H1 (cell line): ENCODE results near the gene CAMK2A. TPM values are rescaled to one million over a fixed set of nuclear protein-coding genes. Genes with fewer than 3 reads are reported as not detected.

Experiments
- CTCF ChIA-PET: fragments of 300-600 bp; sonication (Branson Sonifier 250); formaldehyde crosslinking; loops from one replicate; lab custom pipeline; 2021; ENCODE audit not compliant: partially characterized antibody; lab: Charles Lee
- POLR2A ChIA-PET: fragments of 300-600 bp; sonication (Branson Sonifier 250); formaldehyde crosslinking; loops from one replicate; lab custom pipeline; 2021; ENCODE audit warnings: inconsistent platforms; ENCODE audit not compliant: partially characterized antibody; lab: Charles Lee
- DNase-seq, 2 experiments: peaks; one replicate each; pipeline versions ENCODE4 v3.0.0 to v3.0.0-alpha.2; 2010 to 2022; ENCODE audit warnings: low spot score in 2 of 2, low read depth in 1 of 2, mixed read lengths in 1 of 2
- FAIRE-seq: peaks from 2 replicates; lab custom pipeline; 2011; peaks lifted over from hg19 to GRCh38; lab: Jason Lieb, UNC
- H2AFZ ChIP-seq: 2 replicates; pipeline ENCODE4 v1.8.1; 2012; ENCODE audit warnings: low read length, inconsistent platforms
- H2AK5ac ChIP-seq: 2 replicates; pipeline ENCODE4 v1.6.1; 2013; ENCODE audit warnings: low read depth, low read length
- H2BK120ac ChIP-seq: replicated peaks from 2 replicates; pipeline ENCODE3; 2013; ENCODE audit warnings: low read depth, low read length, inconsistent platforms
- H2BK12ac ChIP-seq: 2 replicates; pipeline ENCODE4 v1.6.1; 2013; ENCODE audit warnings: low read depth, low read length
- H2BK15ac ChIP-seq: 2 replicates; pipeline ENCODE4 v1.6.1; 2013; ENCODE audit warnings: low read length
- H2BK20ac ChIP-seq: 2 replicates; pipeline ENCODE4 v1.6.1; 2013; ENCODE audit warnings: low read length
- H2BK5ac ChIP-seq: 2 replicates; pipeline ENCODE4 v1.6.1; 2013; ENCODE audit warnings: low read depth, low read length
- H3K14ac ChIP-seq: 2 replicates; pipeline ENCODE4 v1.6.1; 2013; ENCODE audit warnings: inconsistent platforms; ENCODE audit not compliant: insufficient read length
- H3K18ac ChIP-seq: 2 replicates; pipeline ENCODE4 v1.6.1; 2013; ENCODE audit warnings: low read length; ENCODE audit errors: extremely low read depth
- H3K23ac ChIP-seq: 2 replicates; pipeline ENCODE4 v1.6.1; 2013; ENCODE audit warnings: inconsistent platforms; ENCODE audit not compliant: insufficient read length
- H3K23me2 ChIP-seq: 2 replicates; pipeline ENCODE4 v1.6.1; 2013; ENCODE audit warnings: low read depth, low read length
- H3K27ac ChIP-seq: 2 replicates; pipeline ENCODE4 v1.6.1; 2011; ENCODE audit warnings: low read depth, low read length, inconsistent platforms
- H3K27me3 ChIP-seq, 4 experiments: replicated peaks in 1 of 4; 1 replicate in 1 of 4; 2 replicates in 3 of 4; pipeline versions ENCODE4 v1.6.1 to v1.8.1; 2011 to 2013; ENCODE audit warnings: low read length in 3 of 4, mild to moderate bottlenecking in 3 of 4, inconsistent platforms in 2 of 4, mixed read lengths in 2 of 4, moderate library complexity in 1 of 4; ENCODE audit not compliant: control insufficient read depth in 3 of 4, insufficient read depth in 3 of 4; ENCODE audit errors: extremely low read depth in 1 of 4
- H3K36me3 ChIP-seq, 4 experiments: 2 replicates each; pipeline versions ENCODE4 v1.6.1 to v1.8.1; 2011 to 2013; ENCODE audit warnings: mild to moderate bottlenecking in 4 of 4, low read length in 3 of 4, moderate library complexity in 2 of 4, control low read depth in 1 of 4, inconsistent platforms in 1 of 4; ENCODE audit not compliant: insufficient read depth in 4 of 4, control insufficient read depth in 2 of 4
- H3K4ac ChIP-seq: replicated peaks from 2 replicates; pipeline ENCODE3; 2013; ENCODE audit warnings: low read length, low read depth, mixed read lengths, inconsistent platforms; ENCODE audit not compliant: insufficient read length
- H3K4me1 ChIP-seq, 4 experiments: replicated peaks in 1 of 4; 1 replicate in 1 of 4; 2 replicates in 3 of 4; pipeline versions ENCODE4 v1.6.1 to v1.8.1; 2011 to 2013; ENCODE audit warnings: low read length in 3 of 4, inconsistent platforms in 2 of 4, mixed read lengths in 1 of 4; ENCODE audit not compliant: insufficient read depth in 4 of 4, control insufficient read depth in 3 of 4
- H3K4me2 ChIP-seq, 2 experiments: 2 replicates each; pipeline versions ENCODE4 v1.6.1 to v1.8.1; 2011 to 2013; ENCODE audit warnings: low read depth in 2 of 2, low read length in 2 of 2, control low read depth in 1 of 2, inconsistent platforms in 1 of 2, mild to moderate bottlenecking in 1 of 2; ENCODE audit not compliant: insufficient read depth in 1 of 2
- H3K4me3 ChIP-seq, 4 experiments: fragments of 200-600, 300-600 bp in 1 of 4; sonication (generic), shearing (Covaris generic), sonication (Bioruptor Twin) in 1 of 4; 2 replicates each; pipeline versions ENCODE4 v1.5.1 to v1.8.1; 2011 to 2016; ENCODE audit warnings: low read length in 4 of 4, low read depth in 3 of 4, control low read depth in 2 of 4, inconsistent platforms in 2 of 4, mild to moderate bottlenecking in 2 of 4, mixed read lengths in 1 of 4, moderate library complexity in 1 of 4; ENCODE audit not compliant: insufficient read depth in 2 of 4; ENCODE audit errors: extremely low read depth in 1 of 4
- H3K56ac ChIP-seq: replicated peaks from 2 replicates; pipeline ENCODE3; 2013; ENCODE audit warnings: low read depth, mild to moderate bottlenecking, mixed read lengths, low read length, inconsistent platforms; ENCODE audit not compliant: insufficient read length
- H3K79me1 ChIP-seq: 2 replicates; pipeline ENCODE4 v1.6.1; 2013; ENCODE audit warnings: low read depth, low read length, control low read depth
- H3K79me2 ChIP-seq, 2 experiments: 2 replicates each; pipeline versions ENCODE4 v1.6.1 to v1.8.1; 2012 to 2013; ENCODE audit warnings: low read length in 2 of 2, mild to moderate bottlenecking in 2 of 2, inconsistent platforms in 1 of 2; ENCODE audit not compliant: insufficient read depth in 2 of 2, control insufficient read depth in 1 of 2
- H3K9ac ChIP-seq, 4 experiments: replicated peaks in 1 of 4; 1 replicate in 1 of 4; 2 replicates in 3 of 4; pipeline versions ENCODE4 v1.6.1 to v1.8.1; 2011 to 2013; ENCODE audit warnings: low read depth in 3 of 4, low read length in 3 of 4, control low read depth in 2 of 4, mild to moderate bottlenecking in 2 of 4, moderate library complexity in 2 of 4, inconsistent platforms in 1 of 4; ENCODE audit errors: extremely low read depth in 1 of 4
- H3K9me3 ChIP-seq, 2 experiments: 2 replicates each; pipeline versions ENCODE4 v1.6.1 to v1.8.1; 2012 to 2013; ENCODE audit warnings: mild to moderate bottlenecking in 2 of 2, moderate library complexity in 2 of 2, control low read depth in 1 of 2, inconsistent platforms in 1 of 2, low read depth in 1 of 2, low read length in 1 of 2, mixed read lengths in 1 of 2; ENCODE audit not compliant: insufficient read depth in 2 of 2
- H4K20me1 ChIP-seq, 2 experiments: replicated peaks in 1 of 2; 2 replicates each; pipeline versions ENCODE3 to v1.8.1; 2011 to 2013; ENCODE audit warnings: inconsistent platforms in 2 of 2, low read length in 2 of 2, mild to moderate bottlenecking in 1 of 2; ENCODE audit not compliant: insufficient read depth in 2 of 2, control insufficient read depth in 1 of 2
- H4K5ac ChIP-seq: 2 replicates; pipeline ENCODE4 v1.6.1; 2013; ENCODE audit warnings: low read length, low read depth, mixed read lengths, inconsistent platforms; ENCODE audit not compliant: insufficient read length
- H4K8ac ChIP-seq: 2 replicates; pipeline ENCODE4 v1.8.0; 2013; ENCODE audit warnings: mild to moderate bottlenecking, moderate library complexity, low read length, inconsistent platforms; ENCODE audit not compliant: insufficient read depth; ENCODE audit errors: extremely low read depth
- H4K91ac ChIP-seq: replicated peaks from 2 replicates; pipeline ENCODE3; 2013; ENCODE audit warnings: low read length, mixed read lengths, inconsistent platforms; ENCODE audit not compliant: insufficient read length
- CTBP2 ChIP-seq: IDR thresholded peaks from 2 replicates; pipeline ENCODE4 v1.7.0; 2011; ENCODE audit warnings: borderline replicate concordance, mild to moderate bottlenecking, moderate library complexity, mixed read lengths, low read length; ENCODE audit not compliant: insufficient read depth, insufficient read length
- CTCF ChIP-seq, 3 experiments: IDR thresholded peaks; 1 replicate in 2 of 3; 2 replicates in 1 of 3; pipeline versions ENCODE4 v1.5.1 to v1.6.1; 2011; ENCODE audit warnings: low read length in 3 of 3, mild to moderate bottlenecking in 3 of 3, inconsistent platforms in 2 of 3, low read depth in 1 of 3, moderate library complexity in 1 of 3; ENCODE audit not compliant: insufficient read depth in 1 of 3; ENCODE audit errors: control extremely low read depth in 1 of 3
- EGR1 ChIP-seq: IDR thresholded peaks from 2 replicates; pipeline ENCODE4 v1.6.1; 2011; ENCODE audit warnings: low read depth, low read length, borderline replicate concordance
- EZH2 ChIP-seq: fragments of 200-600 bp; sonication (generic); IDR thresholded peaks from 2 replicates; pipeline ENCODE4 v1.7.1; 2012; ENCODE audit warnings: low read depth, mild to moderate bottlenecking, moderate library complexity, low read length, inconsistent platforms; ENCODE audit not compliant: severe bottlenecking
- FOSL1 ChIP-seq: IDR thresholded peaks from 2 replicates; pipeline ENCODE4 v1.6.1; 2011; ENCODE audit warnings: mild to moderate bottlenecking, low read depth, low read length, moderate library complexity; ENCODE audit not compliant: insufficient read depth
- MAX ChIP-seq: IDR thresholded peaks from 2 replicates; pipeline ENCODE4 v1.6.1; 2012; ENCODE audit warnings: inconsistent platforms
- SIRT6 ChIP-seq: IDR thresholded peaks from one replicate; pipeline ENCODE4 v1.7.1; 2012; ENCODE audit warnings: low read length, inconsistent platforms
- SIX5 ChIP-seq: IDR thresholded peaks from 2 replicates; pipeline ENCODE4 v1.6.1; 2011; ENCODE audit warnings: mild to moderate bottlenecking, low read depth, low read length
- SRF ChIP-seq: IDR thresholded peaks from 2 replicates; pipeline ENCODE4 v1.6.1; 2011; ENCODE audit warnings: mild to moderate bottlenecking, low read depth, low read length, moderate library complexity
- YY1 ChIP-seq: IDR thresholded peaks from 2 replicates; pipeline ENCODE4 v1.6.1; 2011; ENCODE audit warnings: low read depth, mild to moderate bottlenecking, low read length
- WGBS, 2 experiments: shearing (Covaris generic) in 1 of 2; methylation state at CpG; one replicate each; pipeline versions ENCODE4 v1.1.6 to v1.1.7; 2013 to 2015; ENCODE audit warnings: low lambda C conversion rate in 2 of 2, mixed read lengths in 2 of 2, inconsistent platforms in 1 of 2, low coverage in 1 of 2, missing lambda C conversion rate in 1 of 2; ENCODE audit not compliant: insufficient replicate concordance in 2 of 2, insufficient coverage in 1 of 2, insufficient read length in 1 of 2; ENCODE audit errors: extremely low coverage in 1 of 2, missing lambda C conversion rate in 1 of 2; 5-methylcytosine and 5-hydroxymethylcytosine counted together
- polyA plus RNA-seq, 7 experiments: library from polyadenylated mRNA; depleted of rRNA in 3 of 7; stranded (reverse) in 5 of 7; unstranded in 2 of 7; fragments of >200 nt in 5 of 7; fragments of 200-250 nt in 2 of 7; gene quantifications; 1 replicate in 5 of 7; 2 replicates in 1 of 7; 4 replicates in 1 of 7; pipeline versions ENCODE4 v1.2.1 to v1.2.3, GENCODE V29; 2011 to 2013; ENCODE audit warnings: missing spikeins in 2 of 7, mixed read lengths in 2 of 7
- total RNA-seq: library from RNA; stranded (reverse); fragmentation: NEBNext Ultra II Directional; extraction: Animal tissue kit (Norgen Biotek cat#: 25700); gene quantifications from 2 replicates; pipeline ENCODE4 v1.2.1, GENCODE V29; 2021

Gene CAMK2A
- total and polyA plus RNA-seq, 2 of the 8 experiments (the other 6 are each of a cell fraction or from before 2014, with no cell fraction given), result 0.20 to 0.28 TPM

- H3K9me3 ChIP-seq, result no peaks in the 10 kb centered on the region
- no peak overlapping the region for H2AFZ ChIP-seq
- no peak overlapping the region for H3K4me2 ChIP-seq
- ChIA-PET CTCF (interaction anchor here (0.7 to 5.8 kb wide), 14 partner anchors 11 to 282 kb away, joined by 3 to 20 read pairs (median 4); no protein-coding TSS in a partner anchor), POLR2A (no interaction called here)
- no peak overlapping the region for H2AK5ac ChIP-seq
- no peak overlapping the region for H4K8ac ChIP-seq
- no peaks in the 10 kb centered on the region for H3K23me2 ChIP-seq
- H3K23ac ChIP-seq, result no peak overlapping the region
- no peak overlapping the region for H3K18ac ChIP-seq
- DNase-seq, result no peak
- H3K36me3 ChIP-seq, result no peaks in the 10 kb centered on the region
- no peak overlapping the region for H2BK20ac ChIP-seq
- H3K9ac ChIP-seq, result no peak overlapping the region
- no peak overlapping the region for H4K91ac ChIP-seq
- TF ChIP-seq EZH2 (no peak), EGR1 (no peak), SRF (no peak), SIX5 (no peak), CTBP2 (no peak), YY1 (no peak), FOSL1 (no peak), MAX (no peak), SIRT6 (no peak), CTCF (IDR thresholded peaks at IDR 0.05; ENCODE audit: control extremely low read depth in 1 of 3, insufficient read depth in 1 of 3, low read depth in 1 of 3, low read length in 3 of 3) (no peak)
- TF ChIP-seq, all 59 proteins: peak for 0
- Histone ChIP-seq H2BK15ac (no peak overlapping the region), H3K56ac (no peak overlapping the region), H3K4me1 (peaks cover 0 to 3% (median under 1%) of the 10 kb centered on the region in 4 experiments; a peak in 2 of 7 replicates), H4K20me1 (no peaks in the 10 kb centered on the region), H2BK12ac (no peak overlapping the region), H3K14ac (no peak overlapping the region), H2BK5ac (no peak overlapping the region), H3K27ac (no peak overlapping the region), H3K27me3 (no peaks in the 10 kb centered on the region; a peak in 2 of 7 replicates), H3K4ac (no peak overlapping the region), H3K4me3 (no peak overlapping the region), H2BK120ac (no peak overlapping the region), H3K79me2 (no peaks in the 10 kb centered on the region), H4K5ac (no peak overlapping the region), H3K79me1 (no peaks in the 10 kb centered on the region)
- WGBS, 2 experiments, result 95% methylated on average over 7 of the region's 7 CpGs; no CpG with 5 or more reads in 1 of the 2 experiments
- FAIRE-seq, result no peak
Observed at GRCh38 chr5:150251504-150251903, 38.1 kb downstream of the CAMK2A start.
